Dermis blood vessel endothelial cell (primary cell): ENCODE data around the gene OR6K3. TPM values are rescaled to one million over a fixed set of nuclear protein-coding genes. Genes with fewer than 3 reads are reported as not detected.

Experiments used
- DNase-seq: peaks from one replicate; pipeline ENCODE4 v3.0.0; 2010
- total RNA-seq: library from RNA; depleted of rRNA; stranded (reverse); fragments of >200 nt; gene quantifications from 2 replicates; pipeline ENCODE4 v1.2.3, GENCODE V29; 2014

The OR6K3 gene
- total RNA-seq, 1 donor from 2014 or later, result not detected

DNA sequence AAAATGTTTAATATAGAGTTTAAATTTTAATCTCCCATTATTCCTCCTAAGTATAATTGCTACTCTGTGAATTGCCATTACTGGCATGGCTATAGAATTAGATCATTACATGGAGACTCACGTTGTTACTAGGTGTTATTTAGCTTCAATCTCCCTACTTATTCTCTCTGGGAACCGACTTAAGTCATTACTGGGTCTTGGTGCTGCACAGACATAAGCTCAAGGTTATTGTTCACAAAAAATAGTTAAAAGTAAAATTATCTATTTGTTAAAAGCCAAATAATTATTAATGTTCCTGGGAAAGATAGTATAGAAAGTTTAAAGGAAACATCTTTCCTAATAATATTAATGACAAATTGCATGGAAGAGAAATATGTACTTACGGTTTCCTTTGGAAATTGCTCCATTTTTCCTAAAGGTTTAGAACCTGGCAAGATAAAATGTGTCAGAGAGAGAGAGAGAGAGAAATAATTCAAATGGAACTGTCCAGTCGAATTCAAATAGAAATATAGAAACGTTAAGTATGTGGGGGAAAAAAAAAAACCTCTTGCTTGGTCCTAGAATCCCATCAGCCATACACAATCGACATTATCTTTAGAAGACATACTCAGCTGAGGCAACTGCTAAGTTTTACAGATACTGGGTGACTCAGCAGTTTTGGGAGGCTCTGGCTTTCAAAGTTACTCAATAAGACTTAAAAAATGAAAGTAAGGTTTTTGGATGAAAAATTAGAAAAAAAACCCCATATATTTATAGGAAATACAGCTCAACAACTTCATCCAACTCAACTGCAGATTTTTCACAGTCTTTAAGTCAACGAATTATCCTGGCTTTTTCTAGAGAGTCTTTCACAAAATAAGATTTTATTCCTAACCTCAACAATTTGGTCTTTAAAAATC, 34.2 kb downstream of the OR6K3 start, which contains the start of gene SPTA1:
TSS of gene SPTA1 (minus strand) at position 605 of the 899 bp plus-strand sequence. CDS start at position 407, 198 bp downstream.
- no peak for DNase-seq

DNA sequence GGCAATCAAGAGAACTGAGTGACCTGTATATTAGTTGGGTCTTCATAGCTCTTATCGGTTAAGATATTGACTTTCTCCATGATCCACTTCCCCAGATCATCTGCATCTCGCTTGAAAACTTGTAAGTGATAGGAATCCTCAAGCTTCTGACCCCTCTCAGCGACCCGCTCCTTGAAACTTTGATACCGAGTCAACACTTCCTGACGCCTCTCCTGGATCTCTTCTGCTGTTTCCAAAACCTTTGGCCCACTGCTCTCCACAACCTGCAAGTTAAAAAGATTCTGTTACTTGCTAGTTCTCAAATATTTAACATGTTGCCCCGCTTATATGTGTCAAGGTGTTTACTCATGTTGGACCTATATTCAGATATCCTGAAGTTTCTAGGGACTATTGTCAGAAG, 35.4 kb downstream of the OR6K3 start:
- no peak for DNase-seq

DNA sequence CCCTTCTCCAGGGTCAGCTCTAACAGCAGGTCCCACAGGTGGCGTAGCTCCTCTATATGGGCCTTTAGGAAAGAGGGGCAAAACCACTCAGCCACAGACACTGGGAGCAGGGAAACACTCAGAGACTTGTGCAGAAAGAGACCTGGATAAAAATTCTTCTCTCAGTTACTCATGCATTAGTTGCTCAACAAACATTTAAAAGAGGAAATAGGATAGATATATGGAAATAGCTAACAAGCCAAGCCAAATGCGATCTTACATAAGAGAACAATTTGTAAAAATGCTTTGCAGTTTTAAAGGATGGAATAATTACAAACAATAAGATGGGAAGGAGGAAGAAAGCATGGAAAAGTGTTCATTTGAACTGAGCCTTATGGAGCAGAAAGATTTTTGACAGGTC, 38.9 kb downstream of the OR6K3 start:
- DNase-seq, result no peak

DNA sequence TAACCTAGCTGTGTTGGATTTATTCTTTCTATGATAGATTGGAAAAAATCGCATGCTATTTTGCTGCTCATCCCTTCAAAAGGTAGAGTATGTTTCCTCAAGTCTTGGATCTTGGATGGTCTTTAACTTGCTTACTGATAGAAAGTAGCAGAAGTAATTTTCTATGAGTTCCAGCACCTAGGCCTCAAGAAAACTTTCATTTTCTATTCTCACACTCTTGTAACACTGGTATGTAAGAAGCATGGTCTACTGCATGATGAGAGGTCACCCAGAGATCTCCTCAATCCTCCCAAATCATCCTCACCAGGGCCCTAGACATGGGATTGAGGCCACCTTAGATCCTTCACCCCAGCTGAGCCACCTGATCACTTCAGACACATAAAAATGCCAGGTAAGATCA, 41.2 kb downstream of the OR6K3 start:
- no peak for DNase-seq

DNA sequence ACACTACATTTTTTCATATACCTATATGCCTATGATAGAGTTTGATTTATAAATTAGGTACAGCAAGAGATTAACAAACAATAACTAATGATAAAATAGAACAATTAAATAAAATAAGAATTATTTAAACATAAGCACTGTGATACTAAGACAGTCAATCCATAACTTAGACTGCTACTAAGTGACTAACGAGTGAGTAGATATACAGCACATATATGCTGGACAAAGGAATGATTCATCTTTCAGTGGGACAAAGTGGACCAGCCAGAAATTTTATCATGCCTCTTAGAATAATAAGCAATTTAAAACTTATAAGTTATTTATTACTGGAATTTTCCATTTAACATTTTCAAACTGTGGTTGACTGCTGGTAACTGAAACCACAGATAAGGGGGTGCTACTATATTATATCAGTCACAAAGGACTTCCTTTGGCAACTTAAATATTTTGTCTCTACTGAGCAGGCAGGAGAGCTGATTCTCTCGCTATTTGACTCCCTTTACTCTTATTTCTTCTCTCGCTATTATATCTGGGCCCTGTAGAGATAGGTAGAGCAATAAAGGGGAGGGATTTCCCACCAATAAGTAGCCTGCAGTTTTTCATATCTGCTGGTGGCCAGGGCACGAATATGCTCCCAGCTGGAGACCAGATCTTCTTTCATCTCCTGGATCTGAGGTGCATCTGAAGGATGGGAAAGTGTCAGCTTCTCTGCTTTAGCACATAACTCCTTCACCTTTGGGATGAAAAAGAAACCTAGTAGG, 44.8 kb downstream of the OR6K3 start:
- no peak for DNase-seq

DNA sequence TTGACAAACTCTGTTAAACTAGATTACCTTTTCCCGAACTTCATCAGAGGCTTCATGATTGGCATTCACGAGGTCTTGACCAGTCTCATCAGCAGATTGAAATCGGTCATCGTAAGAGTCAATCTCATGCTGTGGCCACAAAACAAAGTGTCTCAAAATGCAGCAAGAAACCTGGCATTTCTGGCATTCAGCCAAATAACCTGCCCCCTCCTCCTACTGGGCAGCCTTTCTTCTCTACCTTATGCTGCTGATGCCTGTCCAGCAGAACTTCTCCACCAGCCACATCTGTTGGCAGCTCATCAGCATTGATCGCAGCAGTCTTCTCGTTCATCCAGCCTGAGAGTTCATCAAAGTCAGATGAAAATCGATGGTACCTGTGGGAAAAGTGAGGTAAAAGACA, 46.2 kb downstream of the OR6K3 start:
- DNase-seq, result no peak

Other genes starting within 250 kb of the OR6K3 start
- gene OR10R2, start 248.5 kb downstream of the OR6K3 start, total RNA-seq, result not detected in 2 replicates
- gene OR6Y1, start 166.3 kb downstream of the OR6K3 start, total RNA-seq, result not detected in 2 replicates
- not detected in 2 replicates for gene OR6P1, start 150.1 kb downstream of the OR6K3 start, total RNA-seq
- gene OR10X1, start 140.8 kb downstream of the OR6K3 start, total RNA-seq, result not detected in 2 replicates
- not detected in 2 replicates for gene OR10Z1, start 115.5 kb downstream of the OR6K3 start, total RNA-seq
- gene SPTA1, start 34.0 kb downstream of the OR6K3 start, total RNA-seq, result 2.0 and 3.1 TPM in 2 replicates
- gene OR6K2, start 20.1 kb downstream of the OR6K3 start, total RNA-seq, result not detected in 2 replicates
- gene OR6K6, start 34.0 kb upstream of the OR6K3 start, total RNA-seq, result not detected in 2 replicates
- gene OR6N1, start 51.5 kb upstream of the OR6K3 start, total RNA-seq, result not detected in 2 replicates
- not detected in 2 replicates for gene OR6N2, start 60.5 kb upstream of the OR6K3 start, total RNA-seq
- not detected in 2 replicates for gene MNDA, start 110.6 kb upstream of the OR6K3 start, total RNA-seq
- gene PYHIN1, start 210.8 kb upstream of the OR6K3 start, total RNA-seq, result not detected in 2 replicates